CD4-positive, alpha-beta T cell (primary cell): Measurements from ENCODE around the gene BDNF. TPM values are rescaled to one million over a fixed set of nuclear protein-coding genes. Genes with fewer than 3 reads are reported as not detected.

Experiments used
- ATAC-seq: fragments of 200-7000 bp; cut with Tn5 transposase; one replicate; pipeline ENCODE4 v1.10.0; 2022; ENCODE audit warnings: mild to moderate bottlenecking; ENCODE audit not compliant: poor library complexity
- CTCF ChIA-PET: fragments of 350-600 bp; sonication (Branson Sonifier 250); formaldehyde crosslinking; loops from one replicate; lab custom pipeline; 2021; ENCODE audit warnings: antibody characterized with exemption, inconsistent platforms; lab: Charles Lee
- POLR2A ChIA-PET: fragments of 350-600 bp; sonication (Branson Sonifier 250); formaldehyde crosslinking; loops from one replicate; lab custom pipeline; 2021; ENCODE audit warnings: antibody characterized with exemption, inconsistent platforms; lab: Charles Lee
- DNase-seq, 14 experiments: peaks; one replicate each; pipeline ENCODE4 v3.0.0-alpha.2; 2013 to 2020; ENCODE audit warnings: mixed read lengths in 2 of 14
- H3K27ac ChIP-seq, 2 donors: one replicate each; pipeline versions ENCODE4 v1.5.1 to v1.7.0; 2013; ENCODE audit warnings: low read length in 2 of 2, low read depth in 1 of 2, mild to moderate bottlenecking in 1 of 2
- H3K27me3 ChIP-seq, 2 experiments: 1 replicate in 1 of 2; 2 replicates in 1 of 2; pipeline versions ENCODE4 v1.6.1 to v1.7.0; 2013; ENCODE audit warnings: low read length in 2 of 2, control low read depth in 1 of 2, mild to moderate bottlenecking in 1 of 2, moderate library complexity in 1 of 2; ENCODE audit not compliant: insufficient read depth in 2 of 2, control insufficient read depth in 1 of 2
- H3K36me3 ChIP-seq: one replicate; pipeline ENCODE4 v1.6.1; 2013; ENCODE audit warnings: low read length, control low read depth; ENCODE audit not compliant: insufficient read depth
- H3K4me1 ChIP-seq: one replicate; pipeline ENCODE4 v1.6.1; 2013; ENCODE audit warnings: low read length, control low read depth; ENCODE audit not compliant: insufficient read depth
- H3K4me3 ChIP-seq: one replicate; pipeline ENCODE4 v1.5.1; 2013; ENCODE audit warnings: mild to moderate bottlenecking, low read length, moderate library complexity
- H3K9me3 ChIP-seq, 2 experiments: 1 replicate in 1 of 2; 2 replicates in 1 of 2; pipeline versions ENCODE4 v1.6.1 to v1.7.0; 2013; ENCODE audit warnings: low read length in 2 of 2, mild to moderate bottlenecking in 2 of 2, control low read depth in 1 of 2, moderate library complexity in 1 of 2; ENCODE audit not compliant: control insufficient read depth in 1 of 2, insufficient read depth in 1 of 2
- H3K27ac Mint-ChIP-seq: one replicate; pipeline ENCODE4 v1.8.0; 2020; ENCODE audit warnings: mixed read lengths
- H3K27me3 Mint-ChIP-seq: one replicate; pipeline ENCODE4 v1.8.0; 2021; ENCODE audit warnings: mixed read lengths
- H3K36me3 Mint-ChIP-seq: one replicate; pipeline ENCODE4 v1.8.0; 2021; ENCODE audit warnings: low read depth, mixed read lengths
- H3K4me1 Mint-ChIP-seq: one replicate; pipeline ENCODE4 v1.8.0; 2021; ENCODE audit warnings: low read depth, mixed read lengths
- H3K4me3 Mint-ChIP-seq: one replicate; pipeline ENCODE4 v1.8.0; 2020; ENCODE audit warnings: mild to moderate bottlenecking, mixed read lengths
- H3K9me3 Mint-ChIP-seq: one replicate; pipeline ENCODE4 v1.8.0; 2020; ENCODE audit warnings: mixed read lengths
- CTCF ChIP-seq: fragments of 200-600 bp; IDR thresholded peaks from one replicate; pipeline ENCODE4 v1.8.0; 2022; ENCODE audit warnings: antibody characterized with exemption, mild to moderate bottlenecking
- intact Hi-C, 2 experiments: fragments of 100-400 bp; cut with DNase I in 1 of 2; cut with micrococcal nuclease in 1 of 2; formaldehyde crosslinking; loops; one replicate each; pipeline versions ENCODE4 v1.15.1 to v1.9.0; 2023 to 2025; cut with DNase I, micrococcal nuclease
- total RNA-seq, 174 experiments: library from RNA in 2 of 174; stranded (reverse) in 2 of 174; gene quantifications; one replicate each; pipeline ENCODE4 v1.2.3 and lab custom pipeline; 2021 to 2026

The BDNF gene
- total RNA-seq, 2 experiments from 2014 or later, result not detected

GRCh38 chr11:27722117-27722952, 22.1 kb upstream of the BDNF start:
- peaks cover 13 to 35% of the 10 kb centered on the region in 2 experiments for H3K9me3 ChIP-seq
- no peaks in the 10 kb centered on the region for H3K36me3 Mint-ChIP-seq
- peaks cover 73% of the 10 kb centered on the region for H3K27me3 Mint-ChIP-seq
- H3K9me3 Mint-ChIP-seq, result peaks cover 12% of the 10 kb centered on the region
- peaks cover 38 to 67% of the 10 kb centered on the region in 2 experiments for H3K27me3 ChIP-seq
- no peaks in the 10 kb centered on the region for H3K36me3 ChIP-seq
- H3K27ac Mint-ChIP-seq, result no peak overlapping the region
- POLR2A ChIA-PET, result no interaction called here
- peaks cover 4% of the 10 kb centered on the region for H3K4me1 ChIP-seq
- H3K27ac ChIP-seq, result no peak overlapping the region
- no peak overlapping the region for H3K4me3 Mint-ChIP-seq
- H3K4me3 ChIP-seq, result no peak overlapping the region
- no peak for ATAC-seq
- CTCF ChIA-PET, result no interaction called here
- intact Hi-C loops, result no loop called here
- no peak for DNase-seq
- TF ChIP-seq CTCF, result no peak
- H3K4me1 Mint-ChIP-seq, result peaks cover 5% of the 10 kb centered on the region

- ATAC-seq (no peak), DNase-seq (no peak)
- Mint-ChIP-seq H3K4me3 (no peak overlapping the region), H3K9me3 (peaks cover 12% of the 10 kb centered on the region), H3K36me3 (no peaks in the 10 kb centered on the region), H3K27ac (no peak overlapping the region), H3K4me1 (peaks cover 5% of the 10 kb centered on the region), H3K27me3 (peaks cover 81% of the 10 kb centered on the region)
- Histone ChIP-seq H3K9me3 (peaks cover 13 to 35% of the 10 kb centered on the region in 2 experiments), H3K4me3 (no peak overlapping the region), H3K36me3 (no peaks in the 10 kb centered on the region), H3K4me1 (peaks cover 4% of the 10 kb centered on the region), H3K27ac (no peak overlapping the region), H3K27me3 (peaks cover 38 to 74% of the 10 kb centered on the region in 2 experiments)
- intact Hi-C loops, result no loop called here
- CTCF ChIA-PET, result no interaction called here
- POLR2A ChIA-PET, result no interaction called here
- TF ChIP-seq CTCF, result no peak
These were observed 21.2 kb upstream of the BDNF start for GRCh38 chr11:27721264-27722116.

GRCh38 chr11:27720277-27720830, 20.1 kb upstream of the BDNF start:
- intact Hi-C loops, result no loop called here
- Mint-ChIP-seq H3K36me3 (no peaks in the 10 kb centered on the region), H3K9me3 (peaks cover 12% of the 10 kb centered on the region), H3K4me3 (no peak overlapping the region), H3K27ac (no peak overlapping the region), H3K4me1 (peaks cover 5% of the 10 kb centered on the region), H3K27me3 (peaks cover 91% of the 10 kb centered on the region)
- no peaks in the 10 kb centered on the region for H3K36me3 ChIP-seq
- peaks cover 38 to 74% of the 10 kb centered on the region in 2 experiments for H3K27me3 ChIP-seq
- no peak for DNase-seq
- no peak overlapping the region for H3K4me3 ChIP-seq
- H3K4me1 ChIP-seq, result peaks cover 4% of the 10 kb centered on the region
- POLR2A ChIA-PET, result no interaction called here
- no peak overlapping the region for H3K27ac ChIP-seq
- peaks cover 13 to 35% of the 10 kb centered on the region in 2 experiments for H3K9me3 ChIP-seq
- ATAC-seq, result no peak
- CTCF ChIA-PET, result no interaction called here
- TF ChIP-seq CTCF, result no peak
